IPS DF 6.9 (cell line): Measurements from ENCODE around the gene OGFOD3.
"Not testable (repeated sequence)": the region's sequence is repeated elsewhere in the genome, so short reads cannot be mapped to it uniquely, and the experiment has no call there.

Experiments
- DNase-seq: peaks from one replicate; pipeline ENCODE4 v3.0.0-alpha.2; 2013; ENCODE audit warnings: low read depth, low spot score
- H3K27ac ChIP-seq: one replicate; pipeline ENCODE4 v1.5.1; 2013; ENCODE audit warnings: low read length, control low read depth
- H3K27me3 ChIP-seq: 2 replicates; pipeline ENCODE4 v1.6.1; 2013; ENCODE audit warnings: mild to moderate bottlenecking, low read length; ENCODE audit not compliant: control insufficient read depth, insufficient read depth
- H3K36me3 ChIP-seq: 2 replicates; pipeline ENCODE4 v1.6.1; 2013; ENCODE audit warnings: low read length; ENCODE audit not compliant: control insufficient read depth, insufficient read depth
- H3K4me1 ChIP-seq: 2 replicates; pipeline ENCODE4 v1.6.1; 2013; ENCODE audit warnings: low read length; ENCODE audit not compliant: control insufficient read depth, insufficient read depth
- H3K4me3 ChIP-seq: 2 replicates; pipeline ENCODE4 v1.5.1; 2013; ENCODE audit warnings: mild to moderate bottlenecking, low read length
- H3K9me3 ChIP-seq: 2 replicates; pipeline ENCODE4 v1.6.1; 2013; ENCODE audit warnings: low read length, inconsistent platforms; ENCODE audit not compliant: control insufficient read depth, insufficient read depth
- WGBS: extraction: QIAGEN DNeasy Blood & Tissue Kit; methylation state at CpG from one replicate; pipeline ENCODE4 v1.1.7; 2013; ENCODE audit warnings: mixed read lengths, missing lambda C conversion rate; ENCODE audit not compliant: insufficient read length, insufficient coverage; 5-methylcytosine and 5-hydroxymethylcytosine counted together

Gene OGFOD3

DNA sequence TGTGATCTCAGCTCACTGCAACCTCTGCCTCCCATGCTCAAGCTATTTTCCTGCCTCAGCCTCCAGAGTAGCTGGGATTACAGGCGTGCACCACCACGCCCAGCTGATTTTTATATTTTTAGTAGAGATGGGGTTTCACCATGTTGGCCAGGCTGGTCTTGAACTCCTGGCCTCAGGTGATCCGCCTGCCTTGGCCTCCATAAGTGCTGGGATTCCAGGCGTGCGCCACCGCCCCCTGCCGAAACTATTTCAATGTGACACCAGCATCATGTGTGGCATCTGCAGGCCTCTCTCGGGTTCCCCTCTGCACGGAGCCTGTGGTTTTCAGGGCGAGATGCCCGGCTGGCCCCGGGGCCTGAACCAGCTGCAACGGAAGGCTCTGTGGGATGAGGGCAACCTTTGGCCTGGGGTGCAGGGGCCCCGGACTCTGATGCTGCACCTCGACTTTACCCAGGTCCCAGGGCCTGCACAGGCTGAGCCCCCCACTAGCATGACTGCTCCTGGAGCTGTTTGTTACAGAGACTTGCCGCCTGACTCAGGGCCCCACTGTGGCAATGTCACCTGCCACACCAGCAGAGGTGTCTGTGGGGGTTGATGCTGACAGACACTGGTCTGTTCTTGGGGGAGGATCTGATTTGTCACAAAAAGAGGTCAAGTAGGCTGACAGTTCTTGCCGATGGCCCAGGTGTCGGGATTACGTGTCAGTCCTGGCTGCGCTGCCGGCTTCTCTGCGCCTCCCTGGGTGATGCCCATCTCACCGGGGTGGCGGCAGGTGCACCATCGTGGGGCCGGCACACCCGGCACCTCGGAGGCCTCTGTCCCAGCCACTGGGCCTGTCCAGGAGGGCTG lies 68.0 kb downstream of the OGFOD3 start:
- Histone ChIP-seq H3K4me3 (no peak overlapping the region), H3K27me3 (no peaks in the 10 kb centered on the region), H3K36me3 (no peaks in the 10 kb centered on the region), H3K27ac (no peak overlapping the region), H3K9me3 (no peaks in the 10 kb centered on the region), H3K4me1 (no peaks in the 10 kb centered on the region)
- WGBS, result no CpG with 5 or more reads among the region's 28 CpGs
- no peak for DNase-seq

GRCh38 chr17:82349287-82349701 lies 69.1 kb downstream of the OGFOD3 start:
- H3K27ac ChIP-seq, result no peak overlapping the region
- H3K27me3 ChIP-seq, result no peaks in the 10 kb centered on the region
- WGBS, result no CpG with 5 or more reads among the region's 11 CpGs
- no peaks in the 10 kb centered on the region for H3K4me1 ChIP-seq
- DNase-seq, result no peak
- no peaks in the 10 kb centered on the region for H3K36me3 ChIP-seq
- H3K4me3 ChIP-seq, result no peak overlapping the region
- no peaks in the 10 kb centered on the region for H3K9me3 ChIP-seq

DNA sequence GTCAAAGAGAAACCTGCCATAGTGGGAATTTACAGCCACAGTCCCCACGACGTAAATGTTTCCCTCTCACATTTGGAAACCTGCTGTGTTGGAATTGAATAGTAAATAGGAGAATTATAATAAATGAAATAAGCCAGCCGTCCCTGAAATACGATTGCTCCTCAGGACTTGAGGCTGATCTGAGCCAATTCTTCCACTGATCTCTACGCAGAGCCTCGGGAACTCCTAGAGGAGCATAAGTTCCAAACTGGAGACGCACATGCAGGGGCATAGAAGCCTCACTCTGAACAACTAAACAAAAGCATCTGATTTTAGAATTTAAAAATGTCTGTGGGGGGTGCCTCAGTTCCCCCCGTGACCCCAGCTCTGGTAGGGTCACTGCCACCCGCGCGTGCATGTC lies 69.5 kb downstream of the OGFOD3 start:
- H3K27me3 ChIP-seq, result no peaks in the 10 kb centered on the region
- H3K4me1 ChIP-seq, result no peaks in the 10 kb centered on the region
- H3K4me3 ChIP-seq, result no peak overlapping the region
- no peaks in the 10 kb centered on the region for H3K36me3 ChIP-seq
- H3K27ac ChIP-seq, result no peak overlapping the region
- no peaks in the 10 kb centered on the region for H3K9me3 ChIP-seq
- no CpG with 5 or more reads among the region's 11 CpGs for WGBS
- no peak for DNase-seq

GRCh38 chr17:82348434-82348833 lies 70.0 kb downstream of the OGFOD3 start:
- WGBS, result no CpG with 5 or more reads among the region's 9 CpGs
- no peak overlapping the region for H3K4me3 ChIP-seq
- H3K9me3 ChIP-seq, result no peaks in the 10 kb centered on the region
- H3K36me3 ChIP-seq, result no peaks in the 10 kb centered on the region
- DNase-seq, result no peak
- H3K27me3 ChIP-seq, result no peaks in the 10 kb centered on the region
- H3K4me1 ChIP-seq, result no peaks in the 10 kb centered on the region
- H3K27ac ChIP-seq, result no peak overlapping the region

- no CpG with 5 or more reads among the region's 11 CpGs for WGBS
- H3K27ac ChIP-seq, H3K9me3 ChIP-seq, H3K27me3 ChIP-seq, H3K4me1 ChIP-seq, DNase-seq, H3K4me3 ChIP-seq, H3K36me3 ChIP-seq: not testable (repeated sequence)
Measured at GRCh38 chr17:82347994-82348393, 70.4 kb downstream of the OGFOD3 start.

DNA sequence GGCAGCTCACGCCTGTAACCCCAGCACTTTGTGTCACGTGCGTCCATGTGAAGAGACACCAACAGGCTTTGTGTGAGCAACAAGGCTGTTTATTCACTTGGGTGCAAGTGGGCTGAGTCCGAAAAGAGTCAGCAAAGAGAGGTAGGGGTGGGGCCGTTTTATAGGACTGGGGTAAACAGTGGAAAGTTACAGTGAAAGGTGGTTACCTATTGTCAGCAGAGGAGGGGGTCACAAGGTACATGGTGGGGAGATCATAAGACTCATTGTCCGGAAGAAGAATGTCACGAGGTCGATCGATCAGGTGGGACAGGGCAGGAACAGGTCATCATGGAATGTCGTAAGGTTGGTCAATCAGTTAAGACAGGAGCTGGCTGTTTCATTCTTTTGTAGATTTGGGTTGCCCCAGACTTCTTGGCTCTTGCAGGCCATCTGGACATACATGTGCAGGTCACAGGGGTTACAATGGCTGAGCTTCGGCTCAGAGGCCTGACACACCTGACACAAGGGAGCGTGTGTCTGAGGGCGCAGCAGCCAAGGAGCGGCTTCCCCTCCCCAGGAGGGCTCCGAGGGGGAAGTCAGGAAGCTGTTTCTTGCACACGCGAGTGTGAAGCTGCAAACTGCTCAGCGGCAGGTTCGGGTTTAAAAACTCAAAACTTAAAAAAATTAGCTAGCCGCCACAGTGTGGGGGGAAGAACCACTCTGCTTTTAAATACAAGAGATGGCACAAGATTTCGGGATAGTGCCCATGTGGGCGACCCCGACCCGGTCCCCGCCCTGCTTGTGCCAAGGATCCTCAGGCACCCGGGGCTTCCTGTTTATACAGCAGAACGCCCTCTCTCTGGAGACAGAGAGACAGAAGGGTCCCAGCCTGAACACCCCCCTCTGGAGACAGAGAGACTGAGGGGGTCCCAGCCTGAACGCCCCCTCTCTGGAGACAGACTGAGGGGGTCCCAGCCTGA lies 71.8 kb downstream of the OGFOD3 start:
- Histone ChIP-seq H3K4me3 (no peak overlapping the region), H3K27me3 (no peaks in the 10 kb centered on the region), H3K27ac (no peak overlapping the region), H3K36me3 (no peaks in the 10 kb centered on the region; the same call in 1 of the 2 replicates), H3K9me3 (no peaks in the 10 kb centered on the region), H3K4me1 (no peaks in the 10 kb centered on the region)
- DNase-seq, result no peak
- WGBS, result no CpG with 5 or more reads among the region's 28 CpGs

DNA sequence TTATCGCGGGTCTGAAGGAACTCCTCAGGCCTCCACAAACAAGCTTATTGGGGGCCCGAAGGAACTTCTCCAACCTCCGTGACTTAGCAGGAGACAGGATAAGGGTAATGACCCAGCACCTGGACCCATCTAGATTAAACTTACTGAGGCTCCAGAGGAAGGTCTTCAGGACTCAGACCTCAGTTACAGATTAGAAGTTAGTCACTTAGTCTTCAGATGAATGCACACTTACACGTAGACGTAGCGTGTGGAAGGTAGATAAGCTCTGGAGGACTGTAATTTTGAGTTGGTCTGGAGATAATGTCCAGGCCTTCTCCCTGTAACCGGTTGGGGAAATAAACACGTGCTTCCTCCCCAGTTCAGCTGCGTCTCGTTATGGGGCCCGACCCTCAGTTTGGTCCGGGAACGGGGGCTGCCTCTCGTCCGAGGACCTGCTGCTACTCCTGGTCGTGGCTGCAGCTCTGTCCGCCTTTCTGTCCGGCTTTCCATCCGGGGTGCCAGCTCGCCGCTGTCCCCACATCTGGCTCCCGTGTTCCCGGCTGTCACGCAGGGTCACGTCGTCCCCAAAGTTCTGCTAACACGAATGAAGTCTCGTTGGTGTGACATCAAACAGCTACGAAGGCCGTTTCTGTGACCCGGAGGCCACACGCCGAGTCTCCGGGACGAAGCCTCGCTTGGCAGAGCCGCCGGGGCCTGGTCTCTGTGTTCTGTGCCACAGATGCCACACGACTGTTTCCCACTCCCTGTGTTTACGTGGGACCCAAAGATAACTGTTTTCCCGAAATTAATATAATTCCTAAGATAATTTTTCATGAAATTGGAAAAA lies 73.0 kb downstream of the OGFOD3 start:
- Histone ChIP-seq H3K4me3 (no peak overlapping the region), H3K27ac (no peak overlapping the region), H3K4me1 (no peaks in the 10 kb centered on the region), H3K27me3 (no peaks in the 10 kb centered on the region), H3K9me3 (no peaks in the 10 kb centered on the region), H3K36me3 (no peaks in the 10 kb centered on the region; the same call in 1 of the 2 replicates)
- no peak for DNase-seq
- WGBS, result no CpG with 5 or more reads among the region's 42 CpGs

DNA sequence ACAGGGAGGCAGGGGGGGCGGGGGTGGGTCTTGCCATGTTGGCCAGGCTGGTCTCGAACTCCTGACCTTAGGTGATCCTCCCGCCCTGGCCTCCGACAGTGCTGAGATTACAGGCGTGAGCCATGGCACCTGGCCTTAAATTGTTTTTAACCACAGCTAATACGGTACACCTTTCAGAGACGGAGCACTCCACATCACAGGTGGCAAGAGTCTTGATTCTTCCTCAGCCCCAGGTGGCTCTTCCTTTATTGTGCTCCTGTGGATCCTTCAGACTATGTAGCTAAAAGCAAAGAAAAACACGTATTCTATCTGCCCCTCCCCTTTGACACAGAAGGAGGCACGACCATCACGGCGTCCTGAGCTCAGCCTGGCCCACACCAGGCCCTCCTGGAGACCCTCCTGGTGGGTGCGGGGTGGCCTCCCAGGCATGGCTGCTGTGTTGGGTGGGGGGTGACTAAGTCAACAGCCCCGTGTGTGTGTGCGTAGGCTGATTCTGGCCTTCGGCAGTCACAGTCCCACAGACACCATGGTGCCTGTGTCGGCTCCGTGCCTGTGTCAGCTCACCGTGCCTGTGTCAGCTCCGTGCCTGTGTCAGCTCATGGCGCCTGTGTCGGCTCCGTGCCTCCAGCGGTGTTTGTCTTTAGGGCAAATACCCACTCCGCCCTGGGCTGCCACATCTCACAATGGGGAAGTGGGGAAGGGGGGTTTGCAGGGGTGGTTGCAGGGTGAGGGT lies 74.0 kb downstream of the OGFOD3 start:
- no peaks in the 10 kb centered on the region; the same call in 1 of the 2 replicates for H3K36me3 ChIP-seq
- H3K4me1 ChIP-seq, result peaks cover 1% of the 10 kb centered on the region; the same call in 1 of the 2 replicates
- no peaks in the 10 kb centered on the region for H3K9me3 ChIP-seq
- H3K27me3 ChIP-seq, result no peaks in the 10 kb centered on the region
- H3K27ac ChIP-seq, result no peak overlapping the region
- no CpG with 5 or more reads among the region's 24 CpGs for WGBS
- DNase-seq, result no peak
- H3K4me3 ChIP-seq, result no peak overlapping the region

DNA sequence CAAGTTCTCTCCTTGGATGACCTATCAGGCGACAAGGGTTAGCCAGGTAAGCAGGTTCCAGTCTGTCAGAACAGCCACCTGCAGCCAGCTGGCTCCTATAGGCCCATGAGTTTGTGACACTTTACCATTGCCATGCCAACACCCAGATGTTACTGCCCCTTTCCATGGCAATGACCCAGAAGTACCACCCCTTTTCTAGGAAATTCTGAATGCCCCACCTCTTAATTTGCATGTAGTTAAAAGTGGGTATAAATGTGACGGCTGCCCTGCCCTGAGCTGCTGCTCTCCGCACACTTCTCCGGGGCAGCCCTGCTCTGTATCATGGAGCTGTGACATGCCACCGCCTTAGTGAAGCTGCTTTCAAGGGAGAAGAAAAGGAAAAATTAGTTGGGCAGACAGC lies 74.8 kb downstream of the OGFOD3 start:
- H3K27me3 ChIP-seq, result no peaks in the 10 kb centered on the region
- no peaks in the 10 kb centered on the region; the same call in 1 of the 2 replicates for H3K36me3 ChIP-seq
- no peak overlapping the region for H3K4me3 ChIP-seq
- no peaks in the 10 kb centered on the region for H3K9me3 ChIP-seq
- no CpG with 5 or more reads among the region's 5 CpGs for WGBS
- H3K4me1 ChIP-seq, result peaks cover 2% of the 10 kb centered on the region; the same call in 1 of the 2 replicates
- no peak for DNase-seq
- H3K27ac ChIP-seq, result no peak overlapping the region
